Esophagus squamous epithelium (tissue), 4 donors: ENCODE measurements around the gene GPR35.

ENCODE experiments used
- POLR2A ChIP-seq, 4 donors: fragments of 450-650 bp; IDR thresholded peaks; one replicate each; pipeline ENCODE4 v1.6.1; 2017; ENCODE audit warnings: antibody characterized with exemption in 4 of 4, mild to moderate bottlenecking in 4 of 4, moderate library complexity in 3 of 4
- TF ChIP-seq, protein P1 (sequence below), 6 experiments: fragments of 450-650 bp in 4 of 6; fragments of 200-600 bp in 2 of 6; sonication (generic) in 2 of 6; IDR thresholded peaks; one replicate each; pipeline ENCODE4 v1.5.1; 2016 to 2019; ENCODE audit warnings: antibody characterized with exemption in 6 of 6, mild to moderate bottlenecking in 4 of 6, moderate library complexity in 4 of 6

DNA sequence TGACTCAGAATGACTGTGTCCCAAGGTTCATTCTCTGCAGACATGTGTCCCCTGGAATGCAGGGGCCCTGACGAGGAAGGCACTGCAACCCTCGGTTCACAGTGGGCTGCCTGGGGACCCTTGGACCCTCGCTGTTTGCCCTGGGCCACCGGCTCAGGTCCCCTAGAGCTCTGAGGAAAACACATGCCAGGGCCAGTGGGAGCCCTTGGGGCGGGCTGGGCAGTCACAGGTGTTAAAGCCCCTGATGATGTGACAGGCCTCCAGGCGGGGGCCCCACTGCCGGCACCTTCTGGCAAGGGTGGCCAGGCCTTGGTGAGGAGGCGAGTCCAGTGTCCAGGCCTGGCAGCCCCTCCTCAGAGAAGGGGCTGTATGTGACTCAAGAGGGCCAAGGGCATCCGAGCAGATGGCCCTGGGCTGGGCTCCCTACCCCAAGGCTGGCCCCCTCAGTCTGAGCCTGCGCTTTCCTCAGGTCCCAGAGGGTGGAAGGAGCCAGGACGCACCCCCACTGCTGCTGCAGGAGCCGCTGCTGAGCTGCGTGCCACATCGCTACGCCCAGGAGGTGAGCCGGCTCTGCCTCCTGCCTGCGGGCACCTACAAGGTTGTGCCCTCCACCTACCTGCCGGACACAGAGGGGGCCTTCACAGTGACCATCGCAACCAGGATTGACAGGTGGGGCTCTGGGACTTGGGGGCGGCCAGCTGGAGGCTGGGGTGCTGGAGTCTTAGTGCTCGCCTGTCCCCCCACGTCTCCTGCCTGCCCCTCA, 27.7 kb upstream of the GPR35 start:
- TF ChIP-seq, protein P1, sequence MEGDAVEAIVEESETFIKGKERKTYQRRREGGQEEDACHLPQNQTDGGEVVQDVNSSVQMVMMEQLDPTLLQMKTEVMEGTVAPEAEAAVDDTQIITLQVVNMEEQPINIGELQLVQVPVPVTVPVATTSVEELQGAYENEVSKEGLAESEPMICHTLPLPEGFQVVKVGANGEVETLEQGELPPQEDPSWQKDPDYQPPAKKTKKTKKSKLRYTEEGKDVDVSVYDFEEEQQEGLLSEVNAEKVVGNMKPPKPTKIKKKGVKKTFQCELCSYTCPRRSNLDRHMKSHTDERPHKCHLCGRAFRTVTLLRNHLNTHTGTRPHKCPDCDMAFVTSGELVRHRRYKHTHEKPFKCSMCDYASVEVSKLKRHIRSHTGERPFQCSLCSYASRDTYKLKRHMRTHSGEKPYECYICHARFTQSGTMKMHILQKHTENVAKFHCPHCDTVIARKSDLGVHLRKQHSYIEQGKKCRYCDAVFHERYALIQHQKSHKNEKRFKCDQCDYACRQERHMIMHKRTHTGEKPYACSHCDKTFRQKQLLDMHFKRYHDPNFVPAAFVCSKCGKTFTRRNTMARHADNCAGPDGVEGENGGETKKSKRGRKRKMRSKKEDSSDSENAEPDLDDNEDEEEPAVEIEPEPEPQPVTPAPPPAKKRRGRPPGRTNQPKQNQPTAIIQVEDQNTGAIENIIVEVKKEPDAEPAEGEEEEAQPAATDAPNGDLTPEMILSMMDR (IDR thresholded peaks at IDR 0.05) = no peak
- no peak for TF ChIP-seq POLR2A (IDR thresholded peaks at IDR 0.05)
